Epithelial cell of proximal tubule (primary cell): ENCODE measurements around the gene NCK2. TPM values are rescaled to one million over a fixed set of nuclear protein-coding genes. Genes with fewer than 3 reads are reported as not detected.

Experiments
- DNase-seq: peaks from one replicate; pipeline ENCODE4 v3.0.0-alpha.2; 2011; ENCODE audit warnings: low read depth
- H3K4me3 ChIP-seq: 2 replicates; pipeline ENCODE4 v1.5.1; 2011; ENCODE audit warnings: low read depth, mild to moderate bottlenecking, low read length
- total RNA-seq: library from RNA; depleted of rRNA; stranded (reverse); fragments of >200 nt; gene quantifications from 2 replicates; pipeline ENCODE4 v1.2.3, GENCODE V29; 2015
- TF ChIP-seq, protein P1 (sequence below): conservative IDR thresholded peaks from 2 replicates; pipeline ENCODE4 v1.5.1; 2012; ENCODE audit warnings: low read depth, mild to moderate bottlenecking, low read length

Gene NCK2
- total RNA-seq, 1 donor from 2014 or later, result 53.0 TPM

DNA sequence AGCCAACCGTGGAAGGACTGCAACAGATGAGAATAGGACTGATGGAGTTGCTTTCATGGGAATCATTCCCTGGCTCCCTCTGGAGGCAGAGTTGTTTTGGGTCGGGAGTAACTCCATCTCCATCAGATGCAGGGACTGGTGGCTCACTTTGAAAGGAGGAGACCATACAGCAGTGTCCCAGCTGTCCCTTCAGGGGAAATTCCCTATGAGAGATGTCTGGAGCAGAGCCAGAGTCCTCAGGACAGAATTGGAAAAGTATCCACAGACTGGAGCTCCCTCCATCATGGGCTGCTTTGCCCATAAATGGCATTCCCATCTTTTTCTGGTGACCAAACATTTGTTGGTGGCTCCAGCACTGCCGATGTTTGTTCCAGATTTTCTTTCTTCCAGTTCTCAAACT, 144.3 kb downstream of the NCK2 start:
- no peak overlapping the region for H3K4me3 ChIP-seq
- TF ChIP-seq, protein P1, sequence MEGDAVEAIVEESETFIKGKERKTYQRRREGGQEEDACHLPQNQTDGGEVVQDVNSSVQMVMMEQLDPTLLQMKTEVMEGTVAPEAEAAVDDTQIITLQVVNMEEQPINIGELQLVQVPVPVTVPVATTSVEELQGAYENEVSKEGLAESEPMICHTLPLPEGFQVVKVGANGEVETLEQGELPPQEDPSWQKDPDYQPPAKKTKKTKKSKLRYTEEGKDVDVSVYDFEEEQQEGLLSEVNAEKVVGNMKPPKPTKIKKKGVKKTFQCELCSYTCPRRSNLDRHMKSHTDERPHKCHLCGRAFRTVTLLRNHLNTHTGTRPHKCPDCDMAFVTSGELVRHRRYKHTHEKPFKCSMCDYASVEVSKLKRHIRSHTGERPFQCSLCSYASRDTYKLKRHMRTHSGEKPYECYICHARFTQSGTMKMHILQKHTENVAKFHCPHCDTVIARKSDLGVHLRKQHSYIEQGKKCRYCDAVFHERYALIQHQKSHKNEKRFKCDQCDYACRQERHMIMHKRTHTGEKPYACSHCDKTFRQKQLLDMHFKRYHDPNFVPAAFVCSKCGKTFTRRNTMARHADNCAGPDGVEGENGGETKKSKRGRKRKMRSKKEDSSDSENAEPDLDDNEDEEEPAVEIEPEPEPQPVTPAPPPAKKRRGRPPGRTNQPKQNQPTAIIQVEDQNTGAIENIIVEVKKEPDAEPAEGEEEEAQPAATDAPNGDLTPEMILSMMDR, result no peak
- no peak for DNase-seq

DNA sequence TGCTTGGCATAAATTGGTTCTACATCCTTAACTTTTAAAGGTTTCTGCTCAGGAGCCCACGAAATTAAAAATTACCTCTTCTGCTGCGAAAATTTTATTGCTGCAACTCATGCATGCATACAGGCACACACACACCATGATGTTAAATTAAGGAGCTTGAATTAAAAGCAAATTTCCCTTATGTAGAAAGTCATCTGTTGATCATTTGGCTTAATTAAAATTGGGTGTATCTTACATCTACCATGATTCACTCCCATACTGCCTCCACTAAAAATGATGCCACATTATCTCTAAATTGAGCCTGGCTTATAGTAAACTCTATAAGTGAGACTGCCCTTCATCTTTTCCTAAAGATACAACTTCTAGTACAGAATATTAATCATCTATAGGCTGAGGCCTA, 145.4 kb downstream of the NCK2 start:
- no peak overlapping the region for H3K4me3 ChIP-seq
- TF ChIP-seq, protein P1, result no peak
- DNase-seq, result no peak

DNA sequence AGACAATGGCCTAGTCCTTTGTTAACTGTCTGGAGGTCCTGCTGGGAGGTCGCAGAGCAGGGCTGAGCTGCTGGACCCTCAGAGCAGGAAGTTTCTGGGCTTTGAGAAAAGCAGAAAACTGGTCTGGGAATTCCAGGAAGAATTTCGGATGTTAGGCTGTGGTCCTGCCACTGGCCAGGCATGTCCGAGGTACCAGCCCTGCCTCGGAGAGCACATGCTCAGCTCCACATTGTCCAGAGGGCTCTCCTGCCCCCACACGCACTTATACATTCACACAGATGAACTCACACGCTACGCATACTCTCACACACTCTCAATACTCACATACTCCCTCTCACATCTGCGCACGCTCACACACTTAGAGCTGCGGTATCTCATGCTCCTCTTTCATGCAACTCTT, 146.1 kb downstream of the NCK2 start:
- TF ChIP-seq, protein P1, result no peak
- DNase-seq, result no peak
- no peak overlapping the region for H3K4me3 ChIP-seq

DNA sequence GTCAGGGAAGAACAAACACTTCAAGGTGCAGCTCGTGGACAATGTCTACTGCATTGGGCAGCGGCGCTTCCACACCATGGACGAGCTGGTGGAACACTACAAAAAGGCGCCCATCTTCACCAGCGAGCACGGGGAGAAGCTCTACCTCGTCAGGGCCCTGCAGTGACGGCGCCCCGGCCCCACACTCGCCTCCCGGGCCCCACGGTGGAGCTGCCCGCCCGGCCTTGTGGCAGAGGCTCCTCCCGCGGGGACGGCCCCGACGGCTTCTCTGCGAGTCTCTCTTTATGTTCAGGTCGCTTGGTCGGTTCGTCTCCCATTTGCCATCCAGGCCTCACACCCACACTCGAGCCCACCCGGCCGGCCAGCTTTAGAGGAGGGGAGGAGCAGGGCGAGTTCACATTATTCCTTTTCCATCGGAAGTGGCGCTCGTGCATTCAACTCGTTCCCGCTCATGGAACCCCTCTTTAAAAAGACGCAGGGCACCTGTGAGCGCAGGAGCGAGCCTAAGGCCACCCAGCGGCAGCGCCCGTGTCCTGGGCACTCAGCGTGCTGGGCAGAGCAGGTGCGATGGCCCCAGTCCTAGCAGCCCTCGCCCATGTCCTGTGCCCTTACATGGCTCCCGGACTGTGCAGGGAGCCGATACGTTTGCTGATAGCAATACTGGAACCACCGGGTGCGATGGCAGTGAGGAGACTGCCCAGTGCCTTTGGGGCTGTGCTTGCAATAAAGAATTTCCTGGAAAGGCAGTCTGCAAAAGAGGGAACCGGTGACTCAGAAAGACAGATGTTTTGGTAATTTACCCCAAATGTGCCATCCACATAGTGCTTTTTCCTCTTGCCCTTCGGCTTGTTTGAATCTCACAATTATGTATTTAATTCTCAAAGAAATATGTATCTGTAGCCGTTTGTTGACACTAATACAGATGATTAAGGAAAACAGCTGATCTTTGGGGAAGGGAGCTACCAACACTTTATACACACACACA, 148.6 kb downstream of the NCK2 start:
- no peak for DNase-seq
- TF ChIP-seq, protein P1, result no peak
- H3K4me3 ChIP-seq, result no peak overlapping the region

DNA sequence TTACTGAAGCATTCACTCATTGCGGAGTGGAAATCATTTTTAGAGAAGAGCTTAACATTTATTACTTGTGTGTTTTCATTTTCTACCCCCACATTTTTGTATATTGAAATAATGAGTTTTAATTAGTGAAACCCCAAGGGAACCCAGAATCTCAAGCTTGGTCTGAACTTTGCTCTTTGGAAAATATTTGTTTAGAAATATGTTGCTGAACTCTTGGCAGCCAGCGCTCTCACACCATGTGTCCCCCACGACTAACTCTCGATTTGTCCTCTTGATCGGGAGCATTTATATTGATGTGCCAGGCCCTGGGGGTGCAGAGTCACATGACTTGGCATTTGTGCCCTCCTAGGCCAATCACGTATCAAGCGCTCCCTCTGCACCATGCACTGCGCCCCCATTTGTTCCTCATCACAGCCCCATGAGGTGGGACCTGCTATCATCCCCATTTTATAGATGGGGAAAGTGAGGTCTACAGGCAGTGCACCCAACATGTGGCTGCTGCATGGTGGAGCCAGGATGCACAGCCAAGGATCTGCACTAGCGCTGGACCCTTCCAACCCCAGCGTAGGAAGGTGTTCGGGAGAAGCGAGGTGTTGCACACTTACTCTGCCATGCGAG, 149.7 kb downstream of the NCK2 start:
- TF ChIP-seq, protein P1, result no peak
- no peak overlapping the region for H3K4me3 ChIP-seq
- no peak for DNase-seq

DNA sequence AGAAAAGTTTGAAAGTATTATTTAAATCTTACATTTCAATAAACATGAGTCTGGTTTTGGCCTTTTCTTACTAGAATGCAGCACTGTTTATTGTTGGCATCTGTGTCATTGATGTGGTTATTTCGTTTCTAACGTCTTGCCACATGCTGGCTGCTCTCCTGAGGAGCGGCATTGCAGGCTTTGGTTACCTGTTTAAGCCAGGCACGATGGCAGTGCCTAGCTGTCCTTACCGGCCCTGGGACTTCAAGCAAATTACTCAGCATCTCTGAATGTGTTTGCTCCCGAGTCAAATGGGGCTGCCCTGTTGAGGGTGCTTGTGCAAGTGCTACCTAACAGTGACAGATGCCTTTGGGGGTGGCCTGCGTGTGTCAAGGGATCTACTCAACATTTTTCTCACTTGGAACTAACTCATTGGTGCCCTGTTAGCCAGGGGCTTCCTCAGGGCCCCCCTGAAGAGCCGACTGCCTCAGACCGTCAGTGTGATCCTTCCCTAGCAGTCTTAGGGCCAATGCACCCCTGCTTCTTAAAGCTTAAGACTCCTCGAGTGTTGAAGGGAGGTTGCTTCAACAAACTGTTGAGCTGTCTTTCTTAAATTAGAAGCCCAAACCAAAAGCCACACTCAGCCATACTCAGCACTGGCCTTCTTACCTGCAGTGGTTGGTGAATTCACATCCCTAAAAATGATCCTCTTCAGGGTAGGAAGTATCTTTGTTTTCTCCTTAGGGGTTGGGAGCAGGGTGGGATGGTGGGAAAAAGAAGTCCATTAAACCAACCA, 151.5 kb downstream of the NCK2 start:
- DNase-seq, result no peak
- no peak overlapping the region for H3K4me3 ChIP-seq
- TF ChIP-seq, protein P1, result no peak
